Fibroblast of lung (primary cell): ENCODE measurements around the gene HAUS7.

Experiments
- CTCF ChIP-seq, 2 donors: IDR thresholded peaks in 1 of 2; conservative IDR thresholded peaks in 1 of 2; 1 replicate in 1 of 2; 2 replicates in 1 of 2; pipeline ENCODE4 v1.5.1; 2011 to 2012; ENCODE audit warnings: low read length in 2 of 2, control low read depth in 1 of 2, inconsistent platforms in 1 of 2, low read depth in 1 of 2, mild to moderate bottlenecking in 1 of 2
- EZH2 ChIP-seq: IDR thresholded peaks from 2 replicates; pipeline ENCODE4 v1.5.1; 2012; ENCODE audit warnings: low read length, control low read depth, mild to moderate bottlenecking; ENCODE audit errors: missing control alignments

- no peak for TF ChIP-seq CTCF (conservative IDR thresholded peaks at IDR 0.05 in 1 of 2, IDR thresholded peaks at IDR 0.05 in 1 of 2; ENCODE audit: low read depth in 1 of 2, low read length in 2 of 2)
- no peak for TF ChIP-seq EZH2
These were observed 23.7 kb upstream of the HAUS7 start for GRCh38 chrX:153494061-153494460.
